CD4-positive, alpha-beta memory T cell (primary cell): ENCODE measurements around the gene PAIP2. TPM values are rescaled to one million over a fixed set of nuclear protein-coding genes. Genes with fewer than 3 reads are reported as not detected.
"Not testable (repeated sequence)": the region's sequence is repeated elsewhere in the genome, so short reads cannot be mapped to it uniquely, and the experiment has no call there.

Experiments
- CTCF ChIA-PET: fragments of 350-600 bp; sonication (Branson Sonifier 250); formaldehyde crosslinking; loops from one replicate; lab custom pipeline; 2021; ENCODE audit warnings: inconsistent platforms; ENCODE audit not compliant: partially characterized antibody; lab: Charles Lee
- POLR2A ChIA-PET: fragments of 350-600 bp; sonication (Branson Sonifier 250); formaldehyde crosslinking; loops from one replicate; lab custom pipeline; 2021; ENCODE audit not compliant: partially characterized antibody; lab: Charles Lee
- DNase-seq, 5 donors: peaks; one replicate each; pipeline versions ENCODE4 v3.0.0 to v3.0.0-alpha.2; 2020 to 2022; ENCODE audit warnings: mixed read lengths in 1 of 5
- H3K27ac ChIP-seq: one replicate; pipeline ENCODE4 v1.7.0; 2013; ENCODE audit warnings: low read depth, low read length
- H3K27me3 ChIP-seq: 2 replicates; pipeline ENCODE4 v1.7.0; 2013; ENCODE audit warnings: mild to moderate bottlenecking, low read length, moderate library complexity; ENCODE audit not compliant: insufficient read depth
- H3K36me3 ChIP-seq: 2 replicates; pipeline ENCODE4 v1.7.0; 2013; ENCODE audit warnings: mild to moderate bottlenecking, low read length, moderate library complexity; ENCODE audit not compliant: insufficient read depth
- H3K4me1 ChIP-seq: 2 replicates; pipeline ENCODE4 v1.7.0; 2013; ENCODE audit warnings: mild to moderate bottlenecking, low read length, moderate library complexity; ENCODE audit not compliant: insufficient read depth
- H3K4me3 ChIP-seq, 2 donors: one replicate each; pipeline ENCODE4 v1.7.0; 2013; ENCODE audit warnings: low read length in 2 of 2, mild to moderate bottlenecking in 1 of 2
- H3K9me3 ChIP-seq, 2 donors: one replicate each; pipeline ENCODE4 v1.7.0; 2013; ENCODE audit warnings: low read length in 2 of 2, control low read depth in 1 of 2; ENCODE audit not compliant: control insufficient read depth in 1 of 2
- H3K27ac Mint-ChIP-seq, 7 donors: one replicate each; pipeline ENCODE4 v1.8.0; 2020 to 2021; ENCODE audit warnings: mixed read lengths in 7 of 7, mild to moderate bottlenecking in 6 of 7, inconsistent platforms in 3 of 7, moderate library complexity in 3 of 7
- H3K27me3 Mint-ChIP-seq, 2 donors: one replicate each; pipeline ENCODE4 v1.8.0; 2020 to 2021; ENCODE audit warnings: mixed read lengths in 2 of 2
- H3K36me3 Mint-ChIP-seq, 2 donors: one replicate each; pipeline ENCODE4 v1.8.0; 2020 to 2021; ENCODE audit warnings: mixed read lengths in 2 of 2, inconsistent platforms in 1 of 2, mild to moderate bottlenecking in 1 of 2
- H3K4me1 Mint-ChIP-seq, 4 donors: one replicate each; pipeline ENCODE4 v1.8.0; 2020 to 2021; ENCODE audit warnings: mixed read lengths in 4 of 4, mild to moderate bottlenecking in 1 of 4
- H3K4me3 Mint-ChIP-seq, 8 donors: one replicate each; pipeline ENCODE4 v1.8.0; 2020 to 2021; ENCODE audit warnings: mixed read lengths in 8 of 8, mild to moderate bottlenecking in 7 of 8, moderate library complexity in 6 of 8, inconsistent platforms in 3 of 8
- H3K9me3 Mint-ChIP-seq, 8 donors: one replicate each; pipeline ENCODE4 v1.8.0; 2020 to 2021; ENCODE audit warnings: mixed read lengths in 8 of 8, mild to moderate bottlenecking in 5 of 8, inconsistent platforms in 3 of 8, moderate library complexity in 1 of 8
- intact Hi-C: fragments of 100-400 bp; cut with micrococcal nuclease; formaldehyde crosslinking; loops from one replicate; pipeline ENCODE4 v1.15.1; 2023
- polyA plus RNA-seq, 2 donors: library from polyadenylated mRNA; unstranded; fragments of 300-500 nt; fragmentation: Illumina TruSeq; gene quantifications; one replicate each; pipeline ENCODE4 v1.2.3, GENCODE V29; 2021
- total RNA-seq, 2 experiments: library from RNA; stranded (reverse); gene quantifications; one replicate each; pipeline ENCODE4 v1.2.3, GENCODE V29; 2021

Gene PAIP2
- total and polyA plus RNA-seq, 4 experiments from 2014 or later = 109 to 503 (median 211) TPM

DNA sequence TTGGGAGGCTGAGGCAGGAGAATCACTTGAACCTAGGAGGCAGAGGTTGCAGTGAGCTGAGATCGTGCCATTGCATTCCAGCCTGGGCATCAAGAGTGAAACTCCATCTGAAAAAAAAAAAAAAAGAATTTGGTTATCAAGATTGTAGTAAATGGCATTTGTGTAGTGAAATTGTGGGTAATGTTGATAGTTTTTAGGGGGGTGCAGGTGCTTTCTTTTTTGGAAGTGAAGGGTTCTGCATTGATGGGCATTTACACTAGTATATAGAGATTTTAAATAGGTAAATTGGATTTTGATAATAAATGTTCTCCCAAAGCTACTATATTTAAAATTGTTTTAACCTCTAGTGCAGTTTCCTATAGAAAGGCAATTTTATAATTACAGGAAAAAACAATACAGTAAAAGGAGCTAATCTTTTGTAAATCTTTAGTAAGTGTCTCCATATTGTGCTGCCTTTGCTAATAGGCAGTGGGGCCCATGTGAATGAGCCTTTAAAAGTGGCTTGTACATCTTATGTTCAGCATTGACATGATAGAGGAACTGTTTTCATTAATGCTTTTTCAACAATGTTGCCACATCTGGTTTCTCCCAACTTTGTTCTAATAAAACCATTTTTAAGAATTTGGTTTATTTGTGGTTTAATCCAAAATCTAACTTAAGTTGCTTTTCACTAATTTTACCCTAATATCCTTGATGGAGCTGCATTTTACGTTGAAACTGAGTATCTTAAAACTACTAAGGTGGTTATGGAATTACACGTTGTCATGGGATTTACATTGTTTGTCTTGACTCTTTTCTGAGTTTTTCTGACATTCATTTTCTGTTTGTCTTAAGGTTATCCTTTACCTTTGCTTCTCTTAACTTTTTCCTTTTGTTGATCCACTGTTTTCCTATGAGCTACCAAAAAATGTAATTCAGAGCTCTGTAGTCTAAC, 37.0 kb upstream of the PAIP2 start:
- Histone ChIP-seq H3K4me3 (no peak overlapping the region), H3K36me3 (no peaks in the 10 kb centered on the region), H3K27ac (no peak overlapping the region), H3K27me3 (no peaks in the 10 kb centered on the region), H3K9me3 (no peaks in the 10 kb centered on the region), H3K4me1 (peaks cover 98% of the 10 kb centered on the region)
- Mint-ChIP-seq H3K36me3 (peaks cover 18 to 28% of the 10 kb centered on the region in 2 donors), H3K4me3 (peak overlapping the region; percentile 40 to 85 (median 71)), H3K27me3 (no peaks in the 10 kb centered on the region), H3K27ac (peak overlapping the region in 6 of 7 donors; percentile 13 to 77 (median 58)), H3K9me3 (no peaks in the 10 kb centered on the region), H3K4me1 (peaks cover 64 to 94% (median 80%) of the 10 kb centered on the region in 4 donors)
- intact Hi-C loops = no loop called here
- no peak for DNase-seq
- ChIA-PET CTCF (interaction anchor here (0.7 to 2.9 kb wide), 7 partner anchors 9 to 51 kb away, joined by 3 to 13 read pairs (median 3); partner anchors contain the start of gene MATR3), POLR2A (interaction anchor here (1.4 to 11.0 kb wide), 4 partner anchors 10 to 37 kb away, joined by 3 to 114 read pairs (median 6); partner anchors contain the start of genes MATR3 and PAIP2)

DNA sequence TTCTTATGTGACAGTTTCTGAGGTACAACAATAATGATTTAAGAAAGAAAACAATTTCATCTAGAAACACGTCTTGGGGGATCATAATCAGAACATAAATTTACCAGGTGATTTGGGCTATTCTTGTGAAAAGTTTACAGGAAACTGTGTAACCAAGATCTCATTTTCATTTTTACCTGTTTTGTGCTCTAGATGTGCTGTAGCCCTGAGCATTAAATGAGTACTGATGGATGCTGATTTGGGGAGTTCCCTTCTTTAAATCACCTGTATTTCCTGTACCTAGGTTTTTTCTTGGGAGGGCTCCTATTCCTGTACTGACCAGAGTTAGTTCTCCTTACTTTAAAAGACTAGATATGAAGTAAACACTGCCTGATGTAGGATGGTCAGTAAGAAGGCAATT, 35.5 kb upstream of the PAIP2 start:
- intact Hi-C loops = loop anchor here (1.0 kb wide), 1 partner anchor 9 kb away; no protein-coding TSS in a partner anchor

DNA sequence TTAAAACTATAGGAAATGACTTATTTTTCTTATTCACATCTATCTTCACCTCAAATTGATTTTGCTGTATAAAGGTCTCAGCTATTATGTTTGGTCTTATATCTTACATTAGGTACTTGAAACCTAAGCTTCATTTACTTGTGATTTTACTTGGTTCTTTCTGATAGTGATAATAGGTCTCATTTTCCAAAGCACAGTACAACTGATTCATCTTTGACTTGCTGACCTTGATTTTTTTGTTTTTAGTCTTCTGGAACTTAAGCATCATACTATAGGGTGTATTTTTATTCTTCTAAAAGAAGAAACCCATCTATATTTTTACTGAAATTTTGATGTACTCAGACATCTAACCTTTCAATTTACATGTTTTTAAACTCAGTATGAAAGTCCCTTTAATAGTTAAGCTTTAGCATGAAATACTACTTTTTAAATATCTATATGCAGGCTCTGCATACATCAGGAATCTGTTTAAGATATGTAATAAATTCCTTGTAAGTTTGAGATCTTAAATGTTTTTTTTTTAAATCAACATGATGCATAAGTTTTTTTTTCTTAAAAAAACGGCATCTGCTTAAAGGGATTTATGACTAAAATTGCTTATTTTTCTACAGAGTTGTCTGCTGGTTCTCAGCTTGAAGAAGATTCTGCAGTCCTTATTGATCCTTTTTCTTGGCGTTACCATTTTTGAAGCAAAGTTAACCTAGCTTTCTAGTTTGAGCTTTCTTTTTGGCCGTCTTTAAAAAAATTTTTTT, 34.9 kb upstream of the PAIP2 start:
- intact Hi-C loops = loop anchor here (1.0 kb wide), 1 partner anchor 10 kb away; no protein-coding TSS in a partner anchor
- no peaks in the 10 kb centered on the region for H3K27me3 ChIP-seq
- Mint-ChIP-seq H3K36me3 (peaks cover 18 to 35% of the 10 kb centered on the region in 2 donors), H3K27me3 (no peaks in the 10 kb centered on the region), H3K27ac (peak overlapping the region in 4 of 7 donors; percentile 6 to 53 (median 30)), H3K4me1 (peaks cover 64 to 94% (median 80%) of the 10 kb centered on the region in 4 donors), H3K9me3 (no peaks in the 10 kb centered on the region), H3K4me3 (peak overlapping the region in 6 of 8 donors; percentile 3 to 78 (median 53))
- no peak overlapping the region for H3K4me3 ChIP-seq
- no peaks in the 10 kb centered on the region for H3K36me3 ChIP-seq
- H3K27ac ChIP-seq = no peak overlapping the region
- ChIA-PET POLR2A (interaction anchor here (1.3 to 11.0 kb wide), 5 partner anchors 10 to 36 kb away, joined by 3 to 114 read pairs (median 4); partner anchors contain the start of gene MATR3), CTCF (interaction anchor here (0.8 to 1.3 kb wide), 6 partner anchors 10 to 36 kb away, joined by 3 to 5 read pairs (median 3); partner anchors contain the start of gene MATR3)
- DNase-seq = no peak
- H3K9me3 ChIP-seq = no peaks in the 10 kb centered on the region
- peaks cover 97% of the 10 kb centered on the region for H3K4me1 ChIP-seq

More for the DNA sequence above, 35.5 kb upstream of the PAIP2 start:
- DNase-seq = no peak
- H3K4me3 ChIP-seq = no peak overlapping the region
- POLR2A ChIA-PET = interaction anchor here (1.0 to 11.0 kb wide), 5 partner anchors 11 to 36 kb away, joined by 3 to 114 read pairs (median 5); partner anchors contain the start of genes MATR3 and PAIP2
- peaks cover 97% of the 10 kb centered on the region for H3K4me1 ChIP-seq
- H3K36me3 ChIP-seq = no peaks in the 10 kb centered on the region
- H3K27ac ChIP-seq = no peak overlapping the region
- Mint-ChIP-seq H3K27me3 (no peaks in the 10 kb centered on the region), H3K27ac (peak overlapping the region in 4 of 7 donors; percentile 4 to 66 (median 58)), H3K4me3 (peak overlapping the region in 6 of 8 donors; percentile 7 to 78 (median 53)), H3K4me1 (peaks cover 66 to 96% (median 82%) of the 10 kb centered on the region in 4 donors), H3K36me3 (peaks cover 18 to 37% of the 10 kb centered on the region in 2 donors), H3K9me3 (no peaks in the 10 kb centered on the region)
- H3K27me3 ChIP-seq = no peaks in the 10 kb centered on the region
- CTCF ChIA-PET = interaction anchor here (0.9 to 2.9 kb wide), 3 partner anchors 12 to 19 kb away, joined by 3 to 13 read pairs (median 3); partner anchors contain the start of gene MATR3
- no peaks in the 10 kb centered on the region for H3K9me3 ChIP-seq

DNA sequence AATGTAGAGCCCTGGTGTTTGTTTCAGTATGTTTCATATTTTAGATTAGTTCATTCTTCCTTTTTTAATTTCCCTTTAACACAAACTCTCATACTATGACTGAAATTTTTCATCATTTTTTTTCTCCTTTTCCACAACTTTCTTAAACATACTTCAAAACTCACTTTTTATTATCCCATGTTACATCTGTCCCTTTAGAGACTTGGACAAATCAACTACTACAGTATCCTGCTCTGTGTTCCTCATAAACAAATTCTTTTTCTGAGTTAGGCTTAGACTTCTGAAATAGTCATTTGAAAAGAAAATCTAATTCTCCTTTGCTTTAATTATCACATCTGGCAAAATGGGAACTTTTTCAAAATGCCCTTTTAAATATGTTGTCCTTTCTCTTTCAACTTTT, 32.9 kb upstream of the PAIP2 start:
- Mint-ChIP-seq H3K27ac (peak overlapping the region in 6 of 7 donors; percentile 23 to 87 (median 32)), H3K4me1 (peaks cover 56 to 87% (median 71%) of the 10 kb centered on the region in 4 donors), H3K9me3 (no peaks in the 10 kb centered on the region), H3K27me3 (no peaks in the 10 kb centered on the region), H3K36me3 (peaks cover 14 to 35% of the 10 kb centered on the region in 2 donors), H3K4me3 (peak overlapping the region; percentile 36 to 78 (median 62))
- Histone ChIP-seq H3K9me3 (no peaks in the 10 kb centered on the region), H3K27me3 (no peaks in the 10 kb centered on the region), H3K4me1 (peaks cover 98% of the 10 kb centered on the region), H3K27ac (no peak overlapping the region), H3K4me3 (no peak overlapping the region), H3K36me3 (no peaks in the 10 kb centered on the region)
- CTCF ChIA-PET = no interaction called here
- DNase-seq = no peak
- POLR2A ChIA-PET = interaction anchor here (11.0 kb wide), 1 partner anchor 14 kb away, joined by 114 read pairs; the partner anchor contains the start of gene MATR3
- intact Hi-C loops = no loop called here

DNA sequence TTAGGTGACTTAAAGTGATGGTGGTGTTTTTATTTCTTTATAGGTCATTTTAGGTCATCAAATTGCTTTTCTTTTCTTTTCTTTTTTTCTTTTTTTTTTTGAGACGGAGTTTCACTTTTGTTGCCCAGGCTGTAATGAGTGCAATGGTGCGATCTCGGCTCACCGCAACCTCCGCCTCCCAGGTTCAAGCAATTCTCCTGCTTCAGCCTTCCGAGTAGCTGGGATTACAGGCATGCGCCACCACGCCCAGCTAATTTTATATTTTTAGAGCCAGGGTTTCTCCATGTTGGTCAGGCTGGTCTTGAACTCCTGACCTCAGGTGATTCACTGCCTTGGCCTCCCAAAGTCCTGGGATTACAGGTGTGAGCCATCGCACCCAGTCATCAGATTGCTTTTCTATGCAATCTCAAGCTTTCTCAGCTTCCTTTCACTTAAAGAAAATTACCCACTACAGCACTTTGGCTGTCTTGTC, 30.9 kb upstream of the PAIP2 start:
- H3K4me1 ChIP-seq = peaks cover 94% of the 10 kb centered on the region
- H3K4me3 ChIP-seq, DNase-seq, H3K9me3 ChIP-seq, H3K27me3 Mint-ChIP-seq, H3K36me3 ChIP-seq, H3K27ac ChIP-seq, H3K27me3 ChIP-seq, H3K9me3 Mint-ChIP-seq: not testable (repeated sequence)
- Mint-ChIP-seq H3K4me1 (peaks cover 56 to 84% (median 66%) of the 10 kb centered on the region in 4 donors), H3K4me3 (peak overlapping the region; percentile 13 to 71 (median 43)), H3K27ac (peak overlapping the region in 6 of 7 donors; percentile 15 to 72 (median 38)), H3K36me3 (peaks cover 23 to 50% of the 10 kb centered on the region in 2 donors)
- ChIA-PET POLR2A (interaction anchor here (0.6 to 11.0 kb wide), 4 partner anchors 11 to 30 kb away, joined by 3 to 114 read pairs (median 8); partner anchors contain the start of genes MATR3 and PAIP2), CTCF (interaction anchor here (0.7 kb wide), 1 partner anchor 17 kb away, joined by 3 read pairs; no protein-coding TSS in a partner anchor)
- intact Hi-C loops = loop anchor here (2.0 kb wide), 1 partner anchor 16 kb away; no protein-coding TSS in a partner anchor

DNA sequence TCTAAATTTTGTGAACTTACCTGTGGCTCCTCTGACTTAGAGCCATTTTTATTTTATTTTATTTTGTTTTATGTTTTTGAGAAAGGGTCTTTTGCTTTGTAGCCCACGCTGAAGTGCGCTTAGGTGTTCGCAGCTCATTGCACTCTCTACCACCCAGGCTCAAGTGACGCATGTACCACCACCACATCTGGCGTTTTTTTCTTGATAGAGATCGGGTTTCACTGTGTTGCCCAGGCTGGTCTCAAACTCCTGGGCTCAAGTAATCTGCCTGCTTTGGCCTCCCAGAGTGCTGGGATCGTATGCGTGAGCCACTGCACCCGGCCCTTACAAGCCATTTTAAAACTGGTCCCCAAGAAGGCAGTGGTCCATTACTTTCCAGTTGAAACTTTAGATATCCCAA, 29.6 kb upstream of the PAIP2 start:
- CTCF ChIA-PET = interaction anchor here (0.7 to 2.0 kb wide), 2 partner anchors 61 to 293 kb away, joined by 3 to 7 read pairs; no protein-coding TSS in a partner anchor
- Histone ChIP-seq H3K4me3 (no peak overlapping the region), H3K4me1 (peaks cover 81% of the 10 kb centered on the region), H3K27me3 (no peaks in the 10 kb centered on the region), H3K27ac (no peak overlapping the region), H3K9me3 (no peaks in the 10 kb centered on the region), H3K36me3 (peaks cover 14% of the 10 kb centered on the region)
- intact Hi-C loops = no loop called here
- POLR2A ChIA-PET = interaction anchor here (0.5 to 11.0 kb wide), 6 partner anchors 10 to 93 kb away, joined by 3 to 114 read pairs (median 5); partner anchors contain the start of genes MATR3 and PAIP2
- peaks cover 26 to 62% of the 10 kb centered on the region in 2 donors for H3K36me3 Mint-ChIP-seq
- H3K4me1 Mint-ChIP-seq = peaks cover 46 to 72% (median 56%) of the 10 kb centered on the region in 4 donors
- H3K27me3 Mint-ChIP-seq = no peaks in the 10 kb centered on the region
- DNase-seq = no peak
- no peaks in the 10 kb centered on the region for H3K9me3 Mint-ChIP-seq
- peak overlapping the region in 3 of 8 donors; percentile 34 to 60 (median 39) for H3K4me3 Mint-ChIP-seq
- peak overlapping the region in 2 of 7 donors; percentile 17 to 64 for H3K27ac Mint-ChIP-seq
